Measurements from ENCODE around the gene CXCL5.
A peak's percentile ranks its signal among the peaks of the same experiment; 100 is the strongest.
"Not testable (repeated sequence)": the region's sequence is repeated elsewhere in the genome, so short reads cannot be mapped to it uniquely, and the experiment has no call there.

The CXCL5 gene

DNA sequence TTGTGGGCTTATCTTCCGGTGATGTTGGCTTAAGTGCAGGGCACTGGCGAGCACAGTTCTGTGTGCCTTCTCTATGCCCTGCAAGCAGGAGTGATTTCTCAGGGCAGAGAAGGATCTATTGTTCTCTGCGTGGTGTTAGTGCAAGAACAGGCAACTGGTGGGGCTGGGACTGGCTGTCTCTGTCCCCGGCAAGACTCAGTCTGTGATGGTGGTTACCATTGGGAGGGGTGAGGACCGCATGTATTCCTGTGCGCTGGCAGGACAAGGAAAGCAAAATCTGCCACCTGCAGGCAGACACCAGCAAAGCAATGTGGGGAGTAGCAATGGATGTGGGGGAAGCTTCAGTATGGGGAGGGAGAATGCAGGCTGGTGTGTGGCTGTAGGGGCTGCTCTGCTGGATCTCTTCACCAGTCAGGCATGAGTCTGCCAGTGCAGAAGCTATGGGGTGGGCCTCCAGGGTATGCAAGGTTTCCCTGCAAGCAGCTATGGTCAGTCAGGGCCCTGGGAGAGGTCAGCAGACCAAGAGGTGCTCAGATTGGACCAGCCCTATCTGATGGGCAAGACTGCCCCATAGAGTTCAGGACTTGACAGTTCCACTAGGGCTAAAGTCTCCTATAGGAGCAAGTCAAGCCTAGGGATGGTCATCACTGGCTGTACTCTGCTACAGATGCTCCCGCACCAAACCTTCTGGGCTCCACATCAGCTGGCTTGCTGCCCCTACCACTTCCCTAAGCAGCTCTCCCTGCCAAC, 33.4 kb downstream of the CXCL5 start:
- no peak for DNase-seq

DNA sequence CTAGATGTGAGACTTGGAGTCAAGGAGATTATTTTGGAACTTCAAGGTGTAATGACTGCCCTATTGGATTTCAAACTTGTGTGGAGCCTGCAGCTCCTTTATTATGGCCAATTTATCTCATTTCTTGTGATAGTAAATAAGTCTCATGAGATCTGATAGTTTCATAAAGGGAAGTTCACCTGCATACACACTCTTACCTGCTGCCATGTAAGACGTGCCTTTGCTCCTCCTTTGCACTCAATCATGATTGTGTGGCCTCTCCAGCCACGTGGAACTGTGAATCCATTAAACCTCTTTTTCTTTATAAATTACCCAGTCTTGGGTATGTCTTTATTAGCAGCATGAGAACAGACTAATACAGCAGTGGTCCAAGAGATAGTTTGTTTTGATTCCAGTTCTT, 35.8 kb downstream of the CXCL5 start:
- no peak for DNase-seq

DNA sequence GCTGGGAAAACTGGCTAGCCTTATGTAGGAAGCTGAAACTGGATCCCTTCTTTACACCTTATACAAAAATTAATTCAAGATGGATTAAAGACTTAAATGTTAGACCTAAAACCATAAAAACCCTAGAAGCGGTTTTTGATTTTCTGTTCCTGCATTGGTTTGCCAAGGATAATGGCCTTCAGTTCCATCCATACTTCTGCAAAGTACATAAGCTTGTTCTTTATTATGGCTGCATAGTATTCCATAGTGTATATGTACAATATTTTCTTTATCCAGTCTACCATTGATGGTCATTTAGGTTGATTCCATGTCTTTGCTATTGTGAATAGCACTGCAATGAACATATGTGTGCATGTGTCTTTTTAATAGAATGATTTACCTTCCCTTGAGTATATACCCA, 39.4 kb downstream of the CXCL5 start:
- not testable (repeated sequence) for DNase-seq

DNA sequence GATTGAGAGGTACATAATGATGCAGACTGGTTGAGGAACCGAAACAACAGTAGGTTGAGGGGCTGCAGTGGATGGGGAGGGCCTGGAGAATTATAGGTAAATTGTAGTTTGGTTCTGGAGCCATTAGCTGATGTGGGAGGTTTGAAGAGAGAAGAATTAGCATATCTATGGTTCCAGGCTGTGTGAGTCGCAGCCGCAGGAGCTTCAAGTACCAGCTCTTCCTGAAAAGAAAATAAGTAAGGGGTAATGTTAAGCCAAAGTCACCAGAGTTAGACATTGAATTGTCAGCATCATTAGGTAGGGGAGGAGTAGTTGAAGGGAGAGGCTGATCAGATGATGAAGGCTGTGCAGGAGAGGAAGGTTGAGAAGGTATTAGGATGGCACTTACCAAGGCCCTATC, 46.1 kb downstream of the CXCL5 start:
- no peak for DNase-seq

DNA sequence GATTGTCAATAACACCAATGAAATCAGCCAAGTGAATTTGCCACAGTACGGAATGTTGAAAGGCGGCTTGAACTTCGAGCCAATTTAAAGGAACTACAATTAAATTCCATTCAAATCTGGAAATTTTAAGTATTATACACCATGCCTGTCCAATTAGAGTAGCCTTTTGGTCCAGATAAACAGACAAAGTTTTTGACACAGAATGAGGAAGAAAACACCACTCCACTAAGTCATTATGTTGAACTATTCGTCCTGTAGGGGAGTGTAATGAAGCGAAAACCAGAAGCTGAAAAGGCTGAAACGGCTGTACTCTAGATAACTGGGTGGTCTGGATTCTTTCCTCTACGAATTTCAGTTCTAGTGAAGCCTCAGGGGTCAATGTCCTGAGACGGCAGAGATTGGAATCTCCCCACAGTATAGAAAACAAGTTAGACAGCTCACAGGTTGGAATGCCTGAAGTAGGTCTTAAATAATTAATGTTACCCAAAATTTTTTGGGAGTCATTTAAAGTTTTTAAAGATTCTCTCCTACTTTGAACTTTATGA, 48.0 kb downstream of the CXCL5 start:
- not testable (repeated sequence) for DNase-seq

DNA sequence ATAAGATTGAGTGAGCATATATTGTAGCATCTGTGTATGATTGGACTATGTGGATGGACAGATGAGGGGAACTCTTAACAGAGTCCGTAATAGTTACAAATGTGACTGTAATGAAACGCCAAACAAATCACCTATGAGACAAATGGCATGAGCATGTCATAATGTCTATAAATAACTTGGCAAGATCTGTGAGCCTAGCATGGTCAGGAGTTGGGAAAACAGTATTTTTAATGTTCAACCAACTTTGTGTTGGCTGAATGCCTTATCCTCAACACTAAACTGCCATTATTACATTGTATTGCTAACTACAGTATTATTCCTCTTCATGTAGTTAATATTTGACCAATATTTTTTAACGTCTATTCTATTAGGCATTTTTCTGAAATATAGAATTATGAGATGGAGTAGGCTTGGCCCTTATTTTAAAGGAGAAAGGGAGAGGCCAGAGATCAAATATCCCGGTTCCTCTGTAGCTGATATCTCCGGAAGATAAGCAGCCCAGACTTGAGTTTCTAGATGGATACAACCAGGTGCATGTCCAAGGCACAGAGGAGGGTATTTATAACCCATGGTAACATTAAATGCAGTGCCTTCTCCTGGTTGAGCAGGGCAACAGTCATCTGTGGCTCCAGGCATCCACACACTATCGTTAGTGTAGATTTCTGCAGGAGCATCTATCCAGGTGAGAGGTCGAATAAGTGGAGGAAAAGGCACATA, 49.3 kb downstream of the CXCL5 start:
- no peak for DNase-seq

DNA sequence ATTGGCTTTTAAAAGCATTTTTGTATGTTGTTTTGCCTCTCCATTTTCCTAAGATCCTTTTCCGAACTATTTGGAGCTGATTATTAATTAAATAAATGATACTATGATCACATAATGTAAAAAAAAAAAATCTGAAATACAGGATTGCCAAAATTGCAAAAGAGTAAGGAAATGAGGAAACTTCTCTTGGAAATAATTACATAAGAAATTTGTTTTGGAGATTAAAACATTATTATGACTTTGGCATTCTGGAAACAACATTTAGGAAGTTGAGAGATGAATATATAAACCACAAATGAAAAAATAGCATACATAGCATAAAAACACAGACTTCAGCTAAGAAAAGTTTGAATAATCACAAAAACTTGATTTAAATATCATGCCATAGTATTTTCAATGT, 50.2 kb downstream of the CXCL5 start:
- DNase-seq, result no peak

DNA sequence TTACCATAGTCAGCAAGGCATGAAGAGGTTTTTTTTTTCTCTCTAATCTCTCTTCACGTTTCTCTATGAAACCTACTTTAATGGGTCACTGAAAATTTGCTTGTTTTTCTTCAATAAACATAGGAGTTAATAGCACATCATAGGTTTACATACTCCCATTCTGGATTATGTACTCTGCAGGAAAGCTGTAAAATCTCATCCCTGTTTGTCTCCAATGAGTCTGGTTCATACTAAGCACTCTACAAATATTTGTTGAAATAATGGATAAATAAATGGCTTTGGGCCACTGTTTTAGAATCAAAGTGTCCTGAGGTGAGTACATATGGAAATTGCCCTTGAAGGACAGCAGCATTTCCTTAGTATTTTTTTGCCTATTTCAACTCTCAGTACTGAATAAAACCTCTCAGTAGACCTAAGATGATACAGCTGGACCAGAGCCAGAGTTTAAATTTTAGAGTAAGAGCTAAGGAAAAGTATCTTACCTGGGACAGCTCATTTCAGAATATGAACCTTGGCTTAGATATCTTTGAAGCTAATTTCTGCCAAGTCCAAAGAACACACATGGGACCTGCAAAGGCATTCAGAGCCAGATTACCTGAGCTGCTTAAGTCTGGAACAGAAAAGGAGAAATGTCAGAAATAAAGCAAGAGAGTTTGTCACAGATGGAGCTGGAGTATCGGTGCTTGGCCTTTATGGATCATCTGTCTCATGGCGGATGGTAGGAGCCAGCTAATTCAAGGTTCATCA, 51.1 kb downstream of the CXCL5 start:
- no peak for DNase-seq

DNA sequence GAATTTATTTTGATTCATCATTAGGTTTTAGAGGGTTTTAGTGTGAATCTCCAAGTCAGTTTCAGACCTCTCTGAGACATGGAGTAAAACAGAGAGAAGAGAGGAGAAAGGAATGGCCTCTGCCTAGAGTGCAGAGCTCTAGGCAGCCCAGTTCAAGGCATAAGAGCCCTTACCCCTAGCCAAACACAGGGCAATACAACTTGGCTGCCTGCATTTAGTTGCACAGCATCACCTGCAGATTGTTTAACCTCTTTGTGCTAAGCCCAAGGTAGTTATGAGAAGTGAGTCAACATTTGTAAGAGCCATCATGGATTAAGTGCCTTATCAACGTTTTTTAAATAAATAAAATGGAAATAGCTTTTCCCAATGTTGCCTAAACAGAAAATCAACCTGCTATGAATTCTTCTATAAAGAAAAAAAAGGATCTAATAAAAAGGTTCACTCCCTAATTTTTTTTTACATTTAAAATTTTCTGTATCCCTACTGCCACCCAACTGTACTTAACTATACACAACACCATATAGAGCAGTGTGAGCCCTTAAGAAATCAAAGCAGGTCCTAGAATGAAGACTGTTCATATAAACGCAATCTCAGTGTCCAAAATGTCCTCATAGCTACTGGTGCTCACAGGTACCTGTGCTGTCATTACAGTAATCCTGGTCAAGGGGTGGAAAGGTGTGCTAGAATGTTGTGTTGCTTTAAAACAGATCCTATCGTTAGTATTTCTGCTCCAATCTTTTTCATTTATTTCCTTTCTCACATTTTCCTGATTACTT, 52.6 kb downstream of the CXCL5 start:
- DNase-seq, result peak; percentile 92
